H1 (cell line): ENCODE data around the gene ITIH4. TPM values are rescaled to one million over a fixed set of nuclear protein-coding genes. Genes with fewer than 3 reads are reported as not detected.
A peak's percentile ranks its signal among the peaks of the same experiment; 100 is the strongest.

Source experiments
- EZH2 ChIP-seq: fragments of 200-600 bp; sonication (generic); IDR thresholded peaks from 2 replicates; pipeline ENCODE4 v1.7.1; 2012; ENCODE audit warnings: low read depth, mild to moderate bottlenecking, moderate library complexity, low read length, inconsistent platforms; ENCODE audit not compliant: severe bottlenecking
- PHF8 ChIP-seq: fragments of 200-600 bp; sonication (generic); conservative IDR thresholded peaks from 2 replicates; pipeline ENCODE4 v1.7.1; 2012; ENCODE audit warnings: low read depth, mild to moderate bottlenecking, inconsistent platforms, low read length, moderate library complexity
- POLR2A ChIP-seq, 2 experiments: IDR thresholded peaks; 1 replicate in 1 of 2; 2 replicates in 1 of 2; pipeline ENCODE4 v1.6.1; 2011; ENCODE audit warnings: low read depth in 2 of 2, low read length in 2 of 2, mild to moderate bottlenecking in 2 of 2; ENCODE audit errors: control extremely low read depth in 1 of 2
- POLR2AphosphoS5 ChIP-seq: IDR thresholded peaks from 2 replicates; pipeline ENCODE4 v1.6.1; 2011; ENCODE audit warnings: low read depth, low read length
- SIRT6 ChIP-seq: IDR thresholded peaks from one replicate; pipeline ENCODE4 v1.7.1; 2012; ENCODE audit warnings: low read length, inconsistent platforms
- SP2 ChIP-seq: IDR thresholded peaks from 2 replicates; pipeline ENCODE4 v1.6.1; 2012; ENCODE audit warnings: mild to moderate bottlenecking, low read length, inconsistent platforms
- SP4 ChIP-seq: IDR thresholded peaks from 2 replicates; pipeline ENCODE4 v1.6.1; 2012; ENCODE audit warnings: low read length, inconsistent platforms
- polyA plus RNA-seq, 7 experiments: library from polyadenylated mRNA; depleted of rRNA in 3 of 7; stranded (reverse) in 5 of 7; unstranded in 2 of 7; fragments of >200 nt in 5 of 7; fragments of 200-250 nt in 2 of 7; gene quantifications; 1 replicate in 5 of 7; 2 replicates in 1 of 7; 4 replicates in 1 of 7; pipeline versions ENCODE4 v1.2.1 to v1.2.3, GENCODE V29; 2011 to 2013; ENCODE audit warnings: missing spikeins in 2 of 7, mixed read lengths in 2 of 7
- total RNA-seq: library from RNA; stranded (reverse); fragmentation: NEBNext Ultra II Directional; extraction: Animal tissue kit (Norgen Biotek cat#: 25700); gene quantifications from 2 replicates; pipeline ENCODE4 v1.2.1, GENCODE V29; 2021
- TF ChIP-seq, protein P1 (sequence below): IDR thresholded peaks from 2 replicates; pipeline ENCODE4 v1.6.1; 2012; ENCODE audit warnings: inconsistent platforms

Gene ITIH4
- total and polyA plus RNA-seq, 2 of the 8 experiments (the other 6 are each of a cell fraction or from before 2014, with no cell fraction given): 3.4 to 3.7 TPM

DNA sequence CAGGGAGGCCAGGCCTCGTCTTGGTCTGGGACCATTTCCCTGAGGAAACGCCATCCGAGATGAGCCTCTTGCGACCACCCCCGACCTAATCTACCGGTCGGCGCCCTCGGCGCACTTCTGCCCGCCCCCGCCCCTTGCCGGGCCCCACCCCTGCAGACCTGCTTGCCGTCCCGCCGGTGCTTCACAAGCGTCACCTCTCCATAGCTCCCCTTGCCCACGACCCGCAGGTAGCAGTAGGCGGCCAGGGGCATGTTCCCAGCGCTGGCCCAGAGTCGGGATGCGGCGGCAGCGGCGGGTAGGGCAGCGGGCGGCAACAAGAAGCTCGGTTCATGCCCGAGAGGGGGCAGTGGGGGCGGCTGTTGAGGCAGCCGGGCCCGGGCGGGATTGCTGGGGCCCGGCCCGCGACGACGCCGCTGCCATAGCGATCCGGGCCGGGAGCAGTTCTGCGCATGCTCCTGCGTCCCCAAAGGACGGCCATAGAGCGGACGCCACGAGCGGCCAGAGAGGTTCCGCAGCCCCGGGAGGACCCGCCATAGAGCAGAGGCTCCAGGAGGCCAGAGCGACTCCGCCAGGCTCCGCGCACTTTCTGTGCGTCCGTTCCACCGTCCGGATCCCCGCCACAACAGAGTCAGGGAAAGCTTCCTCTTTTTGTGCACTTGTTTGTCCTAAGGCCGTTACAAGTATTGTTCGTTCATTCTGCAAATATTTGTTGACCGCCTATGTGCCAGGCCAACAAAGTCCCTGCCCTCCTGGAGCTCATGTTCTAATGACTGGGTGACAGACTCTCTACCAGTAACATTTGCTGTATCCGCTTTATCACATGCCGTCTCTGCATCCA, 59.8 kb downstream of the ITIH4 start, which contains the start of gene NEK4 (continued):
- TF ChIP-seq SIRT6 (no peak), PHF8 (peak; percentile 91), POLR2AphosphoS5 (peak; percentile 85), SP4 (peak; percentile 54; the same call in 1 of the 2 replicates), SP2 (peak; percentile 88), POLR2A (IDR thresholded peaks at IDR 0.05; ENCODE audit: control extremely low read depth in 1 of 2, low read depth in 2 of 2, low read length in 2 of 2) (peak; percentile 82 to 94), EZH2 (no peak)
- TF ChIP-seq, protein P1, sequence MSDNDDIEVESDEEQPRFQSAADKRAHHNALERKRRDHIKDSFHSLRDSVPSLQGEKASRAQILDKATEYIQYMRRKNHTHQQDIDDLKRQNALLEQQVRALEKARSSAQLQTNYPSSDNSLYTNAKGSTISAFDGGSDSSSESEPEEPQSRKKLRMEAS: 0 out of 2 replicates have a peak, but pooled peaks have one; percentile 20
- TF ChIP-seq, all 59 proteins: peak for 16
